ENCODE data around the gene ZBTB20. TPM values are rescaled to one million over a fixed set of nuclear protein-coding genes. Genes with fewer than 3 reads are reported as not detected.

ZBTB20 gene
- total RNA-seq, 1 donor from 2014 or later, result 66.4 TPM

DNA sequence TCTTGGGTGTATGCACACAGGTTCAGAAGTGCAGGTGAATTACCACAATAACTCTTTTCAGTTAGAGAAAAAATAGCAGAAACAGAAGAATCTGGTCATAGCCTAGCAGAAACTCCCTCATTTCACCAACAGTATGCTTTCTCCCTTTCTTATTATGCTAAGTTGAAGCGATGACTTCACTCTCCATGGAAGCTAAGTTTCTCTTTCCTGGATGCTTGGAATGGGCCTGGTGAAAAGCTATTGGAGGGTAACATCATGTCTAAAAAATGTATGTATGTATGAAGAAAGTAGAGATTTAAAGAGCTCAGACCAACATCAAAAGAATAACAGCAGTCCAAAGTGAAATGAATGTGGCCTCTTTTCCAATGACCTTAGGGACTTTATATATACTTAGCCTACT lies 707.8 kb downstream of the ZBTB20 start:
- no peaks in the 10 kb centered on the region for H3K27me3 ChIP-seq (ENCODE audit: low read depth)
- no peak overlapping the region for H3K27ac ChIP-seq
- intact Hi-C loops (cut with DNase I), result no loop called here
- H3K9me3 ChIP-seq, result no peaks in the 10 kb centered on the region
- TF ChIP-seq, protein P1, sequence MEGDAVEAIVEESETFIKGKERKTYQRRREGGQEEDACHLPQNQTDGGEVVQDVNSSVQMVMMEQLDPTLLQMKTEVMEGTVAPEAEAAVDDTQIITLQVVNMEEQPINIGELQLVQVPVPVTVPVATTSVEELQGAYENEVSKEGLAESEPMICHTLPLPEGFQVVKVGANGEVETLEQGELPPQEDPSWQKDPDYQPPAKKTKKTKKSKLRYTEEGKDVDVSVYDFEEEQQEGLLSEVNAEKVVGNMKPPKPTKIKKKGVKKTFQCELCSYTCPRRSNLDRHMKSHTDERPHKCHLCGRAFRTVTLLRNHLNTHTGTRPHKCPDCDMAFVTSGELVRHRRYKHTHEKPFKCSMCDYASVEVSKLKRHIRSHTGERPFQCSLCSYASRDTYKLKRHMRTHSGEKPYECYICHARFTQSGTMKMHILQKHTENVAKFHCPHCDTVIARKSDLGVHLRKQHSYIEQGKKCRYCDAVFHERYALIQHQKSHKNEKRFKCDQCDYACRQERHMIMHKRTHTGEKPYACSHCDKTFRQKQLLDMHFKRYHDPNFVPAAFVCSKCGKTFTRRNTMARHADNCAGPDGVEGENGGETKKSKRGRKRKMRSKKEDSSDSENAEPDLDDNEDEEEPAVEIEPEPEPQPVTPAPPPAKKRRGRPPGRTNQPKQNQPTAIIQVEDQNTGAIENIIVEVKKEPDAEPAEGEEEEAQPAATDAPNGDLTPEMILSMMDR (IDR thresholded peaks at IDR 0.05), result no peak
- H3K36me3 ChIP-seq, result no peaks in the 10 kb centered on the region
- ATAC-seq (no peak), DNase-seq (no peak)
- no peak overlapping the region for H3K4me3 ChIP-seq
- peaks cover 7% of the 10 kb centered on the region for H3K4me1 ChIP-seq

DNA sequence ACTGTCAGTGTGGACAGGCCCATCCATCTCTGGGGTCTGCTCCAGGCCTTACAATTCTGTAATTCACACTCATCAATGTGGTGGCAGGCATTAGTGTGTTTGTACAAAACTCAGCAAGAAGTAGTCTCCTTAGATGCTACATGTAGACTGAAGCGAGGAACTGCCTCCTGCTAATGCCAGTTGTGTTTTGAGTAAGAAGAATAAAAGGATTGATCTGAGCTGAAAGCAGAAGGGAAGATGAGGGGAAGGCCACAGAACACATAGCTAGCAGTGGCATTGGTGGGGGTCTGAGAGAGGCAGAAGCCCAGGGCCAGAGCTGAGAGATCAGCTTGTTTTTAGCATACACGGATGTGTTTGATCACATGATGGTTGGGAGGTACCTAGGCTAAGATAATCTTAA lies 709.2 kb downstream of the ZBTB20 start:
- TF ChIP-seq, protein P1 (IDR thresholded peaks at IDR 0.05), result no peak
- no peak for ATAC-seq
- intact Hi-C loops (cut with DNase I), result no loop called here

DNA sequence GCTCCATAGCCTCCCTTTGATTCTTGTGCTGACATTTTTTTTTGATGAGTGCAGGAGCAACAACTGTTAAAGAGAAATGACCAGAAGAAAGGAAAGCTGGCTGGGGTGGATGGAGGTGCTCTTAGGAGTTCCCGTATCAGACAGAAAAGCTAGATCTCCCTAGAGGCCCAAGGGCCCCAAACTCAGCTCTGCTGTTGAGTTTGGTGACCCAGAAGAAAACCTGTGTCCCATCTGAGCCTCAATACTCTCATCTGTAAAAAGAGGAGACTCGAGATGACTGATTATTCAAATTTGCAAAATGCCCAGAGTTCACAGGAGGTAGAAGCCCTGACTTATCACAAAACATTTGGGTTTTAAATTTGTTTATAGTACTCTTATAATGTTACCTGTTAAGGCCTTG lies 710.9 kb downstream of the ZBTB20 start:
- no peak overlapping the region for H3K4me3 ChIP-seq
- TF ChIP-seq, protein P1 (IDR thresholded peaks at IDR 0.05), result no peak
- H3K27me3 ChIP-seq (ENCODE audit: low read depth), result no peaks in the 10 kb centered on the region
- H3K27ac ChIP-seq, result no peak overlapping the region
- ATAC-seq (no peak), DNase-seq (no peak)
- H3K4me1 ChIP-seq, result no peaks in the 10 kb centered on the region
- intact Hi-C loops (cut with DNase I), result no loop called here
- no peaks in the 10 kb centered on the region for H3K9me3 ChIP-seq
- H3K36me3 ChIP-seq, result no peaks in the 10 kb centered on the region

More for the DNA sequence above, 709.2 kb downstream of the ZBTB20 start:
- no peaks in the 10 kb centered on the region for H3K27me3 ChIP-seq (ENCODE audit: low read depth)
- no peak overlapping the region for H3K27ac ChIP-seq
- H3K36me3 ChIP-seq, result no peaks in the 10 kb centered on the region
- no peak overlapping the region for H3K4me3 ChIP-seq
- no peaks in the 10 kb centered on the region for H3K9me3 ChIP-seq
- no peak for DNase-seq
- peaks cover 7% of the 10 kb centered on the region for H3K4me1 ChIP-seq

DNA sequence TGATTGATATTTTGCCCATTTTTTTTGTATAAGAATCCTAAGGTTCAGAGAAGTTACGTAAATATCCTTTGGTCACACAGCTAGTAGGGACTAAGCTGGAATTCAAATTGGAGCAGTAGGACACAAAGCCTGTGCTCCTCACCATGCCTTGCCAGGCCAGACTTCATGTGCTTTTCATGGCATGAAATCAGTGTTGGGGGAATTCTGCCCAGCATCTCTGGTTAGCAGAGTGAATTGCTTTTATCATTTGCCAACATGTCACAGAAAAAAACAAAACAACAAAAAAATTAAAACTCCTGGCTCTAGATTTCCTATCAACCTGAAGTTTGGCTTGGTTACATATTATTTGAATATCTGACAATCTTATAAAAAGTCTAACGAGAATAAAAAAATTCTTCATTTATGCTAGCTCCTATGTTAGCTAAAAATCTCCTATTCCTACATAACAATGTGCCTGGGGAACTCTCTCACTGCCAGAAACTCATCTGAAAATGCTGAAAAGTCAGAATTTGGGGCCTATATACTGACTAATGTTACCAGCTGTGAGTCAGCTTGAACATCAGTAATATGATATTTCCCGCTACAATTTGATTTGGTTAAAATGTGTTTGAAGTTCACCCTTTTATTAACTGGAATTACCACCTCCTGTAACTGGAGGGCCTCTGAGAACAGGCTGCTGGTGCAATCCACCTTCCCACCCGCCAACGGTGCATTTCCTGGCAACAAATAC lies 711.5 kb downstream of the ZBTB20 start:
- ATAC-seq, result no peak
- no peak for DNase-seq
- intact Hi-C loops (cut with DNase I), result no loop called here
- no peaks in the 10 kb centered on the region for H3K4me1 ChIP-seq
- TF ChIP-seq, protein P1 (IDR thresholded peaks at IDR 0.05), result no peak
- no peaks in the 10 kb centered on the region for H3K9me3 ChIP-seq
- H3K4me3 ChIP-seq, result no peak overlapping the region
- no peaks in the 10 kb centered on the region for H3K36me3 ChIP-seq
- H3K27ac ChIP-seq, result no peak overlapping the region
- no peaks in the 10 kb centered on the region for H3K27me3 ChIP-seq (ENCODE audit: low read depth)

DNA sequence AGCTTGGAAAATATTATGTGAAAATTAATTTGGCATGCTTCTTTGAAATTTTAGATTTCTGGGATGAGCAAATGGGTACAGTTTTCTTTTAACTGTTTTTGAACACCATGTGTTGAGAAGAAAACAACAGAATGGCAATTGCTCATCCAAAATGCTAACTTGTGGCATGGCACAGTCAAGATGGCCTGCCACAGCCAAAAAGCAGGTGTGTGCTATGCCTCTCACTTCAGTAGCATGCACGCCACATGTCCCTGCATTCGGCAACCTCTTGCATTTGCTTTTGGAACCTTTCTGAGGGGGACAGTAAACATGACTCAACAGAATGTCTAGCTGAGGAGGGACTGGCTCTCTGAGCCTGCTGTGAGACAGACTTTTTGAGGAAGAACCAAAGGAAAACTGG lies 714.8 kb downstream of the ZBTB20 start:
- intact Hi-C loops (cut with DNase I), result no loop called here
- H3K27ac ChIP-seq, result no peak overlapping the region
- no peaks in the 10 kb centered on the region for H3K27me3 ChIP-seq (ENCODE audit: low read depth)
- DNase-seq, result no peak
- no peak for ATAC-seq
- H3K4me1 ChIP-seq, result no peaks in the 10 kb centered on the region
- no peaks in the 10 kb centered on the region for H3K9me3 ChIP-seq
- H3K4me3 ChIP-seq, result no peak overlapping the region
- H3K36me3 ChIP-seq, result no peaks in the 10 kb centered on the region
- TF ChIP-seq, protein P1 (IDR thresholded peaks at IDR 0.05), result no peak
